Activated T-cell treated with anti-CD3 and anti-CD28 coated beads for 48 hours (primary cell): ENCODE measurements around the gene ANK3.

ENCODE experiments used
- DNase-seq: peaks from one replicate; pipeline ENCODE4 v3.0.0-alpha.2; 2020; ENCODE audit warnings: low read depth

ANK3 gene

DNA sequence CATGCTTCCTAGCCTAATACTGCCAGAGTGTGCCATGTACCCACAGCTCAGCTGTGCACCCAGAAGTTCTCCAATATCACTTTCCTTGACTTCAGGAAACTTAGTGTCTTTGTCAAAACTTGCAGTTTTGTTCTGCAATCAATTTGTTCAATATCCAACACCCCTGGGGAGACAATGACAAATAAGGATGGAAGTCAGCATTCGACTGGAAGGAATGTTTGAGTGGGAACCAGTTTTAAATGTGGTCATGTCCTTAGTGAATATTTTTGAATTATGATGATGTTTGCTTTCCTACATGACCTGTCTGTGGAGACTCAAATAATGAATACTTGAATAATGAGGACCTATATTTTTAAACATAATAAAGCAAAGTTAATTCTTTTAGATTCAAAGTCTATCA, 112.0 kb downstream of the ANK3 start:
- no peak for DNase-seq

DNA sequence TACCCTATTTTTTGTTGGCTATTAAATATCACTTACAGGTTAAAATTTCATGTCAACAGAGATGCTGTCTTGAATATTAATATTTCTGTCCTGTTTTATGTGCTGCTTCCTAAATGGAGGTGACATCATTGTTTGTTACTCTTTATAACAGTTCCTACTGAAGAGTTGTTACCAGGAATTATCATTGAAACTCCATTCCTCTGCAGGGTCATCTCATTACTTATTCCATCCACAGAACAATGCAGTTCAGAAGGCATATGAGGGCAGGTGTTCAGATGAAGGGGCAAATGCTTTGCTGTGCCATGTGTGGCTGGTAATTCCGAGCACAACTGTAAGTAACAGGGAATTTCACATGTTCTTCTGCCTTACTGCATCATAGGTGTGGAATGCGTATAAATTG, 113.4 kb downstream of the ANK3 start:
- no peak for DNase-seq

DNA sequence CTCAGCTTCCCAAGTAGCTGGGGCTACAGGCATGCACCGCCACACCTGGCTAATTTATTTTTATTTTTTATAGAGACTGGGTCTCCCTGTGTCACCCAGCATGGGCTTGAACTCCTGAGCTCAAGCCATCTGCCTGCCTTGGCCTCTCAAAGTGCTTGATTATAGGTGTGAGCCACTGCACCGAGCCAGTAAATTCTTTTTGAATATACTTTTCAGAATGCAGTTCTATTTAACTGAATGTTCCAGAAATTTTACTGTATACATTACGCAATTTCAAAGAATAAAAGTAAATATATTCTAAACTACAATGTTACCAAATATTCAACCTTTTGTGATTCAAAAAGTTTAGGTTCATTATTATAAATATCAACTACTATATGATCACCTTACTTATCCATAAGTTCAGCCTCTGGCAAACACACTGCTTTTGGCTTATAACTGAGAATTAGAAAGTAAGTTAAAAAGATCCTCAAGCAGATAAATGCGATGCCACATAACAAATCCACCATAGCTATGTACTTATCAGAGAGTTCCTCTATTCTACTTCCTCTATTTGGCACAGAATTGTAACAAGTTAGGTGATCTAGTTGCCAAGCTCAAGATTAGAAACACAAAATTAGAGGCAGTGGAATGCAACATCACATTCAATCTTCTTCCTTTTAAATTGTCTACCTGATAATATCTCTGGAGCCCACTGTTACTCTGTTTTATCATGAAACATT, 118.2 kb downstream of the ANK3 start:
- no peak for DNase-seq

DNA sequence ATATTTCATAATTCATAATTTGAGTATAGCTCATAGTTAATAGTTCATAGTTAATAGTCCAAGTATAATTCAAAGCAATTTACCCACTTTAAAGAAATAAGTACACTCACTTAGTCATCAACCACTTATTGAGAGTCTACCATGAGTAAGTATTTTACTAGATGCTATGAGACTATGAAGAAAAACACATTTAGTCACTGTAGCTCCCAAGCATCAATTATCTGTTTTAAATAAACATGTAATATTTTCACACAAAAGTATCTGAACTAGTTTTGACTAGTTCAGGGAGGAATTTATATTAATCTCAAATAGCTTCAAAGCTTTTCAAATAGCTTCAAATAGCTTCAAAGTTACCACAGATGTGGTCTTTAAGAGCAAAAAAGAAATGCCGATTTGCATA, 119.2 kb downstream of the ANK3 start:
- no peak for DNase-seq

DNA sequence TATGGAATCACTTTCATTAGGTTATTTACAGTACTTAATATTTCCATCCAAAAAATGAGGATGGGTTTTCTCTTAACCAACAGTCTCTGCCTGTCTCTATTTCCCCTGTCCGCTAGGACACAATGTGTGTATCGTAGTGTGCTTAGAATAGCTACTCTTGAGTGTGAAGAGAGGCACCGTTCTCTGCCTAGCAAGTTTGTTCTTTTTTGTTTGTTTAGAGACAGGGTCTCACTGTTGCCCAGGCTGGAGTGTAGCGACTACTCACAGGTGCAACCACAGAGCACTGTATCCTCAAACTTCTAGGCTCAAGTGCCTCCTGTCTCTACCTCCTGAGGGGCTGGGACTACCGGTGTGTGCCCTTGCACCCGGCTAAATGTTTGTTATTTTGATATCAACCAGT, 121.9 kb downstream of the ANK3 start:
- DNase-seq = no peak

DNA sequence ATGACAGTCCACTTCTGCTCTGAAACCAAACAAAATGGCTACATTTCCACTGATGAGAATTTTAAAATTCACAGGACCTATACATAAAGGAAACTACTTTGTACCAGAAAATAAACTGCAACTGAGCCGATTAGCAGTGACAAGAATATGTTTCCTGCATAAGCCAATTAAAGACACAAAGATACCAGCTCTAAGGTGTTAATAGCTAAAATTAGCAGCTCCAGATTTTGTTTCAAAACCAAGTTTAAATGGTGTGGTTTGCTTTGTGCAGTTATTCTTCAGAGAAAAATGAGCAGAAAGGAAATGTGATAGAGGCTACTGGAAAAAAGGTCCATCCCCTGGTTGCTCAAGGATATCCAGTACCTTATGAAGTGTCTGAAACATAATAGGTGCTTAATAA, 123.2 kb downstream of the ANK3 start:
- DNase-seq = no peak

DNA sequence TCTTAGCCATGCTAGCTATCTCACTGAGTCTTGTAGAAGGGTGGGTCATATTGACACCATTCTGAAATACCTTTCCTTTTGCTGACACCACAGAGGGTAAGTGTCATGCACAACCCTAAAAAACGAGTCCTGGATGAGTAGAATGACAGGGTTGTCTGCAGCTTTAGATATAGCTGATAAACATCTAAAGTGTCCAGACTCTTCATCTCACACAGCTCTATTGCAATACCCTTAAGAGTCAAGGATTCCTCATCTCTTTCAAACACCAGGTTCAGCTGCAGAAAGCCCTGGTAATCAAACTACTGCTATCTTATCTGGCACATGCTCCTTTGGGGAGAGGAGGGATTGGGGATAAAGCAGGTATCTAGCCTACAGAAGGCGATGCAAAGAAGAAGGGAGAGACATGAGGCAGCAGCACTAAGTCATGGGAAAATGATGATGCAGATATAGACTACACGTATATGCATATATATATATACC, 127.0 kb downstream of the ANK3 start:
- no peak for DNase-seq

DNA sequence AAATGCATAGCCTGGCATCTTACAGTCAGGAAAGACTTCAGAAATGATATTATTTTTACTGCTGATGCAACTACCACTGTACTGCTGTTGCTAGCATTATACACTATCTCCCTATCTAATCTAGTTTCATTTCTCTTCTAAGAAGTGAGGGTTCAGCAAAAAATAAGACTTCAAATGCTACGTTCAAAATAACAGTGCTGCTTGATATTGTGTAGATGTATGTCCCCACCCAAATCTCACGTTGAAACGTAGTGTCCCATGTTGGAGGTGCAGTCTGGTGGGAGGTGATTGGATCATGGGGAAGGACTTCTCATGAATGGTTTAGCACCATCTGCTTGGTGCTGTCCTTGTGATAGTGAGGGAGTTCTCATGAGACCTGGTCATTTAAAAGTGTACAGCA, 129.4 kb downstream of the ANK3 start:
- no peak for DNase-seq

DNA sequence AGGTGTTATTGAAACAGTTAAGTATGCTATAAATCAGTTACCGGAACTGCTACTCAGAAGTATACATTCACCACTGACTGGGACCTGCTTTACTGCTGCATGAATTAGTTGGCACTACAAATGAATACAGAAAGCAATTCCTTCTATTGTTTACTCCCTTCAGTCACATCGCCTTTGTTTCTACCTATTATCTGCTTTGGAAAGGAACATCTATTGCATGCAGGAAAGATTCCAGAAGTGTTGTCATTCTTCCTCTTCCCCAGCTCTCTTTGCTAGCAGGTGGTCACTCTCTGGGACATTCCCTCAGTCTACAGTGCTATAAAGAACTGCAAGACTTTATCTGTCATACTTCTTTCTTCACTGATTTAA, 131.3 kb downstream of the ANK3 start:
- no peak for DNase-seq

DNA sequence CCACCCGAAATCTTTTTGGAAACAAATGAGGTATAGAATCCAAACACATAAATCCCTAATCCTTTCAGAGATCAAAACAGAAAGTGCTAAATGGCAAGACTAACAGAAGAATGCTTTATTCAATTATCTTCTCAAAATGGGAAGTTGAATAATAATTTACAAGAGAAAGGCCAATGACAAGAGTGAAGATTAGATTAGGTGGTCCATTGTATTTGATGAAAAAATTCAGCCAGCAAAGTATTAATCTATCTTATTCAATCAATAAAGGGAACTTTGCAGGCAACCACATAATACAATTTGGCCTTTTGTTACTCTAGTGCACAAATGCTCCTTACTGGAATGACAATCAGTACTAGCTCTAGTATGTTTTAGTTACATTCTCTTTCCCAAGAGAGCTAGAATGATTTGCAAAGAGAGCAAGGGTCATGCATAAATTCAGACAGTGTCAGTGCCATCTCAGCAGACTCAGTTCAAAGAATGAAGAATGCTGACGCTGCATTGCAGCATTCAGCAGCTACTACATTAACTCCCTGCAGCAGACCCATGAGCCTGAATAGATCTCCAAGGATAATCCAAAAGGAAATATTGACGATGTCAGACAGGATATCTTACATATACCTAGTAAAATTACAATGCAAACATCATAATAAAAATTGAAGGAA, 131.8 kb downstream of the ANK3 start:
- DNase-seq = no peak

DNA sequence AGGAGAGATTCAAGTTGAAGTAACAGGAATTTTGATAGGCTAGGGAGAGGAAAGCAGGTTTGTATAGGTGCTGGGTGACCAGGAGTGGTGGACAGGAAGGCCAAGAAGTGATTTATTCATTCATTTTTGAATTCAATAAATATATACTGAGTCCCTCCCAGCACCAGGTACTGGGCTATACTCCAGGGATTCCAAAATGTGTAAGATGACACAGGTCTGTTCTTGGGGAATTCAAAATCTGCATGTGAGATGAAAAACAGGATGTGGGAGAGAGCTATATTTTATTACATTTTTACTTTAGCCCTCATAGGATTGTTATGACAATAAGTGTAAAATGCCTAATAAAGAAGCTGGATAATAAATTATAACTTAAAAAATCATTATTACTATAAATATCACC, 134.9 kb downstream of the ANK3 start:
- DNase-seq = no peak

DNA sequence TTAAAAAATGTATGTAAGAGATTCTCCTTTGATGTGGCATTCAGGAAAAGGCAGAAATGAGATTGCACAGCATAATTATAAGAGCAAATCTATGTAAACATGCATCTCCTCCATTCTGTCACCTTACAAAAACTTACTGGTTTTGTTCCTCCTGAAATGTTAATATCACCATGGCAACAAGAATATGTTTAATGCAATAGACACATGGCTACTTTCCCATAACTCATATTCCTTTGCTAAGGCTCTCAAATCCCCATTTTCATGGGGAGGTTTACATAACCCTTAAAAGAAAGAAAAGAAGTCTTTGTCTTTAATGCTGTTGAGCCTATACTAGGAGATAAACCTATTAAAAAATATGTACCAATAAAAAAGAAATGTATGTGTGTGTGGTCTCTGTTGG, 136.2 kb downstream of the ANK3 start:
- DNase-seq = no peak

DNA sequence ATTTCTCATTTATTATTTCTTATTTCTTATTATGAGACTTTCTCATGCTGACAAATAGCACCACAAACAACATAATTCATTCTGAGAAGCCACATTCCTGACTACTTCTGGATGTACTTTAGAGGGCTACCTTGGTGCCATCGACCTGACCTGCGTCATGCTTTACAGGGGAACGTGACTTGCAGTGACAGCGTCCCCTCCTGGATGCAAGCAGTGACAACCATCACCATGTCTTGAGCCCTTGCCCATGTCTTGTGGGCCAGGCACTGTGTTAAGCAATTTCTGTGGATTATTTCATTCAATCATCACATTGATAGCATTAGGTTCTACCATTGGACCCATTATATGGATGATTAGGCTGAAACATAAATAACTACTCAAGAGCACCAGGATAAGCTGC, 137.0 kb downstream of the ANK3 start:
- DNase-seq = no peak

DNA sequence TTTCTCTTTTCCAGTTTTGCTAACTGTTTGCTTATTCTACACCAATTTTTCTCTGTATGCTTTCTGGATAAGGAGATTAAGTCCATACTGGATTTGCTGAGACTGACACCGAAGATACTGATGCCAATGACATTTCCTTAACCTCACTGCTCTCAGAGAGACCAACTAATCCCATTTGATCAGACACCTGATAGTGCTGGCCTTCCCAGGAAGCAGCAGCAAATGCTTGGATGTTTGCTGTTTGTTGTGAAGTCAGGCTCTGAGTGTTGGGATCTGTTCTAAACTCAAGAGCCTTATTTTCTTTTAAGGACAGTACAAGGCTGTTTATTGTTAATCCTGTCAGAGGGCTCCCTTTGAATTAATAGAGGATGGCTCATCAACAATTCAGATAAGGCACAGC, 143.3 kb downstream of the ANK3 start:
- DNase-seq = no peak

DNA sequence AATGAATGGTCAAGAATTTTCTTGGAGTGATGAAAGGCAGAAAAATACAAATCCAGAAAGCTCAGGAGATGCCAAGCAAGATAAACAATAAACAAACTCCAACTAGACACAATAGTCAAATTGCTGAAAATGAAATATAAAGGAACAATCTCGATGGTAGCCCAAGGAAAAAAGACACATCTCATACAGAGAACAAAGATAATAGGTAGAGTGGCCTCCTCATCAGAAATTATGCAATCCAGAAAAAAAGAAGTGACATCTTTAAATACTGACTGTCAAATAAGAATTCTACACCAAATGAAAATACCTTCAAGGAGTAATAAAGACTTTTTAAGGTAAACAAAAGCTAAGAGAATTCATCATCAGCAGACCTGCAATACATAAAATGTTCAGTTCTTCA, 150.4 kb downstream of the ANK3 start:
- no peak for DNase-seq

DNA sequence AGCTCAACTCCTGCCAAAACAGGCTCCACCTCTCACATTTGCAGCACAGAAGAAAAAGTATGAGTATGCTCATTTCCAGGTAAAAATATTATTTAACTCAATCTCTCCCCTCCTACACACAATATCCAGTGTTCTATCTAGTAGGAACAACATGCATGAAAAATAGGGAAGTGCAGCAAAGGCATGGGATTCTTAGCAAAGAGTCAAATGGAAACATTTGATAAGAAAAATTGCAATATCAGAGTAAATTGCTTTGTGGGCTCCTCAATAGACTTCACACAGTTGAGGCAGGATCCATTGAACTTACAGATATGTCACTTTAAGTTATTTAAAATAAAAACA, 150.9 kb downstream of the ANK3 start:
- no peak for DNase-seq

DNA sequence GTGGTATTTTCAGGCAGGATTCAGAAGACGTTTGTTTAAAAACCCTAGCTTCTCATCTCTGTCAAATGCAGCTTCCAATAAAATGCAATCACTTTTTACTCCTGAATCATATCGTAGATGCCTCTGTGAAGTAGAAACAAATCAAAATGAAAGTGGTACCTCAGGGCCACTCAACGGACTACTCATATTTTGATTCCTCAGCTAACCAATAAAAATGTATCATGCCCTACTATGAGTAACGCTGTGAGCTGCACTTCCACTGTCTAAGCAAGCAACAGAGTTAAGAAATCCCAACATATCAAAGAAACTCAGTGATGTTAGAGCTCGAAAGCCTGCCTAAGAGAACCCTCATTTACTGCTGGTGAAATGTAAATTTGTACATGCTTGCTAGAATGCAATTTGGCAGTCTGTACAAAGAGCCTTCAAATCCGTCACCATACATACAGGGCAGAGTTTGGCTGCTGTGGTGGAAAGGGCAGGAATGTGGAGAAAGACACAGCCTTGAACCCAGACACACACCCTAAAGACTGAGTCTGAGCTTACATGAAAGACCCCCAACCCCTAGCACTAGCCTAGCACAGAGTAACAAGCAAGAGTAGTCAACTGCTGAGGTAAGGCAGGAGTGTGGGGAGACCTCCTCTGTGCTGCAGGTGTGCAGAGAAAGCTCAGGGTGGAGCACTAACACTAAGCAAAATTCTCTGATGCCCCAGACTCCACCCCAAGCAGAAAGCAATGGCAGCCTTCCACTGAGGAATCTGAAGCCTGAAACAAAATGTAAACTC, 151.5 kb downstream of the ANK3 start:
- no peak for DNase-seq

DNA sequence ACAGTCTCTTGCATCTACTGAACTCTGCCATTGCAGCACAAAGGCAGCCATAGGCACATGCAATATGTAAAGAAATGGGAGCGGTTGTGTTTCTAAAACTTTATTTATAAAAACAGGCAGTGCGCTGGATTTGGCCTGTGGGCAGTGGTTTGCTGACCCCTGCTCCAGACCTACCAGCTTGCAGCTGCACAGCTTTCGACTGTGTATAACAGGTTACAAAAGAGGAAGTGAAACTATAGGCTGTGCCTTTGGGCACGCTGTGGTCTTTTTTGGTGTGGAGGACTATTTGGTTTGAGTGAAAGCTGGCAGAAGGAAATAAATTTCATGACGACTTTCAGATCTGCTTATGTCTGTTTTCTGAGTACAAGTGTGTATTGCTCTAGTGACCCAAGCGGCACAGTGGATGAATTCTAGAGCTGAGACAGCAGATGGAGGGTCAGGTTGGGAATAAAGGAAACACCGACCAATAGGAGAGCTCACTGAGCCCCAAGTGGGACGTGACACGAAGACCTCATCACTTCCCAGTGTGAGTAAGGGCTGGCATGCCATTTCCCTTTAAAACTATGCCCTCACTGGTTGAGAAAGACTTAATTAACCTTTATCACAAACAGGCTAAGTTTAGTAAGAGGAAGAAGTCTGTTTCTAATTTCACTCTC, 152.7 kb downstream of the ANK3 start:
- DNase-seq = no peak

DNA sequence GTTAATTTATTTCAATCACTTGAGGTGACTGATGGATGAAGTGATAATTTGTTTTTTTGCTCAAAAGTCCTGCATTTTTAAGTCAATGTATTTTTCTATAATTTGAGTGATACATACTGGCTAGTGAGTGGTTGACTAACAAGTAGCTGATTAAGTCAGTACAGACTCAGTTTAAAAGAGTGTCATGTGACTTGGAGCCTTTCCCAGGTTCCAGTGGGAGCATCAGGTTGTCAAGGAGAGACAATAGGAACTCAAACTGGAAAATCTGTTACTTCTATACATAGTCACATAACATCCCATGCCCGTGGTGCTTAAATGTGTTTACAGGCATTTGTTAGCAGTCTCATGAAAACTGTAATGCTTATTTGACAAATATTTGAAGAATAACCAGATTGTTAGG, 154.7 kb downstream of the ANK3 start:
- DNase-seq = no peak

DNA sequence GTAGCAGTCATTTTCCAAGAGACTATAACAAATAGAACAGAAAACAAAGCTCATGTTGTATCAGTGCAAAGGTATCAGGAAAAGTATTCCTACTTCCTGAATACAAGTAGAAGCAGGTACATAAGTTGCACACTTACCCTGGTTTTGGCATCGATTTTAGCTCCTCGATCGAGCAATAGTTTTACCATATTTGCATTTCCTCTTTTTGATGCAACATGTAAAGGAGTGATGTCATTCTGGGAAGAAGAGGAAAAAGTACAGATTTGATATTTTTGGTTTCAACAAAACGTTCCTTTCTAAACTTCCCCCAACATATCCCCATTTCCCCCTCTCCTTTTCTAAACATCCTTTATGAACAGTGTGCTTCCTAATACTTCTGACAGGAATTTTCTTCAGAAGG, 155.1 kb downstream of the ANK3 start:
- no peak for DNase-seq

DNA sequence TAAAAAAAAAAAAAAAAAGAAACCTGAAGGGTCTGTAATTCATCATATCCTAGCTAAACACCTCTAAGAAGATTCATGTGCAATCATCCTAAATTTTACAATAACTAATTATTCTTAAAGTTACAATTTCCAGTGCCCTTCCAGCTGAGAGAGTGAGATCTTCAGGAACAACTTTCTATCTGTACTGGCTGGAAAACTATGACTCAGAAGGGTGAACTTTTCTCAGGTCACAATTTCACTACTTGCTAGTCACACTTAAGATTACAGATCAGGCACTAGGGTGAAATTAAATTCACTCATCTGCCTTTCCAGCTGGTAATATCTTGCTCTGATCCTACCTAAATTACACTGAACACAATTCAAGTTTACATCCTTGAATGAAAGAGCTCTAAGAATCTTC, 158.8 kb downstream of the ANK3 start:
- no peak for DNase-seq

DNA sequence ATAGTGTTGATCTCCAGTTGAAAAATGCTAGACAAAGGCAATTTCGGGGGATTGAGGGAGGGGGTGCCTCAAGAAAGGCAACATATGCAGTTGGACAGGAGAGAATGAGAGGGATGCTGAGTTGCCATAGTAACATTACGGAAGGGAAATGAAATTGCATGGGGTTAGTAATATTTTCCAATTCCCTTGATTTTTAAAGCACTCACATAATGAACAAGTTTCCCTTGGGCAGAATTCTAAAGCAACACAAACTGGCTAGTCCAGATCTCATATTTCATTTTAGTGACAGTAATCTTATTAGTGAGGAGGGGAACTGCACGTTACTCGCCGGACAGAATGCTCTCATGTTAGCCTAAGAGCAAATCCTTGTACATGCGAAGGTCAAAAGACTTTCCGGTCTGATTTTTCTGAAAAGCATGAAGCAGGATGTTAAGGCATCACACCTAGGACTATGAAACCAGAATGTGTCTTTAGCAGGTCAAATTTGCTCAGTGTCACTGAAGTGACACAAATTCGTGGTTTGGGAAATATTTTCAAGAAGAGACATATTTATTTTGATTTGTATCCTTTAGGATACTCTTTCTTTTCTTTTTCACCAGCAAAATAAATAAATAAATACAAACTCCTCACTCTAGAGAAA, 165.5 kb downstream of the ANK3 start:
- no peak for DNase-seq
